GM18498 (cell line): ENCODE measurements around the gene DTNB.
"Not testable (repeated sequence)": the region's sequence is repeated elsewhere in the genome, so short reads cannot be mapped to it uniquely, and the experiment has no call there.

Experiments
- ATAC-seq: cut with Tn5 transposase; IDR thresholded peaks from one replicate; pipeline ENCODE4 v1.9.1; 2021; ENCODE audit warnings: mild to moderate bottlenecking, moderate library complexity; ENCODE audit not compliant: unreplicated experiment

Gene DTNB

DNA sequence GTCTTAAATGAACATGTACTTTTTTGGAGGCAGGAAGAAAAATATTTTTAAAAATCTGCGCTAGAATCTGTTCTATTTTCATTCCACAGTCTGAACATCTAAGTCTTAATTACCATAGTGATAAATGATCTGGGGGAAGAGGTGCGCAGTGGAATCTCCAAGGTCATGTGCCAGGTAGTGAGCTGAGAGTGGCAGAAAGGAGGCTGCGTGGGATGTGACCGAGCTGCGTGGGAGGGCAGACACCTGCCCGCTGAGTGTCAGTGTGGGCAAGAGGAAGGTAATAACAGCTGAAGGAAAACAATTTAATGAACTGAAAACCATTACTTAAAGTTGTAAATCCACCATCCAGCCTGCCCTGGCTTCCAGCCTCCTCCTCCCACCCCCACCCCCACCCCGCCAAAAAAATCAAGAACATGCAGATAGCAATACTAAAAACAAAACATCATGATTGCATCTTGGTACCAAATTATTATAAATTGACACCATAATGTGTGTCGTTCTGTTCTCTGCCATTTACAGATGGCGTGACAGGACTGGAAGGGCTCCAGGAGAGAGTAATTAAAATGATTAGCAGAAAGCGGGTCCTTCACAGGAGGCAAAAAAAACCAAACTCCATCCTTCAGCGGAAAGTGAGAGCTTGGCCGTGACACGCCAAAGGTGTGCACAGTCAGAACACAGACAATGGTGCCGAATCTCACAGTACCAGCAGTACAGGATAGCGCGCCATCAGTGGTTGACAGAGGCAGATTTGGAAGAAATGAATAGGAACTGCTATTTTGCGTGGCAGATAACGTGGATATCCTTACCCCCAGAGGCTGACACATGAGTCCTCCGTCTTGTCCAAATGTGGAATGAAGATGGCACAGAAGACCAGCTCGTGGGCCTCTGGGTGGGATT is 11.4 kb upstream of the DTNB start:
- no peak for ATAC-seq

DNA sequence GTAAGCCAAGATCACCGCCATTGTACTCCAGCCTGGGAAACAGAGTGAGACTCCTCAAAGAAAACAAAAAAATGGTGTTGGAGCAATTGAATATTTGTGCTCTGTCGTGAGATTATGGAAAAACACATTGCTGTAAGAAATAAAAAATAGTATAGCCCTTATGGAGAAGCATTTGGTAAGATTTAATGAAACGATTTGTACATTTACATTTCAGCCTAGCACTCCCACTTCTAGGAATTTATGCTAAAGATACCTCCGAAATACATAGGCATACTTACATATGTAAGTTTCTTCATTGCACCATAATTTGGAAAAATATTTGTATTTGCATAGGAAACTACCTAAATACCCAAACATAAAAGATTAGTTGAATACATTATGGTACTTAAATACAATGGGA is 8.7 kb upstream of the DTNB start:
- ATAC-seq: no peak

GRCh38 chr2:25677877-25678276 is 4.5 kb upstream of the DTNB start:
- no peak for ATAC-seq

DNA sequence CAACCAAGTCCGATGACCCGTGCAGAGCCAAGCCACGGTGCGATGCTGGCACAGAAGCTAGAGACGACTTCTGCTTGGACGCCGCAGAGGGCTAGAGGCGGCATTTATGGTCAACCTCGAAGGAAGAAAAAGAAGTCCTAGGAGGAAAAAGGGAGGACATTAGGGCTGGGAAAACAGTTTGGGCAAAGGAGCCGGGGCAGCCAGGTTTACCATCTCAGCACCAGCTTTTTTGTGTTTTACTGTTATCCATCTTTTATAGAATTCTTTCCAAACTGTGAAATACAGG is 643 bp upstream of the DTNB start:
- no peak for ATAC-seq

GRCh38 chr2:25672494-25673299 is 680 bp downstream of the DTNB start:
- ATAC-seq: peak; percentile 63

DNA sequence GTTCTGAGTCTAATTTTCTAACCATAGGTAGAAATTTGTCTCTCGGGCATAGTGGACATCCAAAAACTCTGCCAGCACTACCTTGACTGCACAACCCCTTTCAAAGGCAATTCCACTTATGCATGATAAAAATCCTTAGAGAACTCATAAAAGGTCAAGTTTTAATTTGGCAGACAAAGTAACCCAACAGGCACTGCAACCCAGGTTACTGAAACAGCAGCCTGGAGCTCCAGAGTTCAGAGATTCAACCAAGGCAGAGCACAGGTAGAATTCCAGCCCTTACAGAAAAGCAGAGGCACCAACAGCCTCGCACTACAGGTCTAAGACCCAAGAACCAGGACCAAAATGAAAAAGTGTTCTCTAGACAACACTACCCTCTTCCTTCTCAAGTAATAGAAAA is 1.8 kb downstream of the DTNB start:
- ATAC-seq: no peak

- ATAC-seq: no peak
Observed at GRCh38 chr2:25669520-25669919, 3.9 kb downstream of the DTNB start.

GRCh38 chr2:25666218-25666617 is 7.2 kb downstream of the DTNB start:
- no peak for ATAC-seq

DNA sequence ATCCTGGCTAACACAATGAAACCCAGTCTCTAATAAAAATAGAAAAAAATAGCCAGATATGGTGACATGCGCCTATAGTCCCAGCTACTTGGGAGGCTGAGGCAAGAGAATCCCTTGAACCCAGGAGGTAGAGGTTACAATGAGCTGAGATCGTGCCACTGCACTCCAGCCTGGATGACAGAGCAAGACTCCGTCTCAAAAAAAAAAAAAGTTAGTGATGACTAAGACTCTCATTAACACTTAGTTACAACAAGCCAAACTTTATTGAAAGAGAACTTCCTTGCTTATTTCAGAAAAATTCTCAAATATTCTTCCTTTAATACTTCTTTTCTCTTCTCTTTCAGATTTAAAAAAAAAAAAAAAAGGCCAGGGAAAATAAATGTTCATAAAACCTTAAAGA is 7.9 kb downstream of the DTNB start:
- ATAC-seq: not testable (repeated sequence)

- ATAC-seq: no peak
Observed at GRCh38 chr2:25664965-25665307, 8.4 kb downstream of the DTNB start.

GRCh38 chr2:25664183-25664964 is 9.0 kb downstream of the DTNB start:
- ATAC-seq: no peak

GRCh38 chr2:25655316-25655715 is 18.1 kb downstream of the DTNB start:
- no peak for ATAC-seq

GRCh38 chr2:25654801-25655200 is 18.6 kb downstream of the DTNB start:
- no peak for ATAC-seq

DNA sequence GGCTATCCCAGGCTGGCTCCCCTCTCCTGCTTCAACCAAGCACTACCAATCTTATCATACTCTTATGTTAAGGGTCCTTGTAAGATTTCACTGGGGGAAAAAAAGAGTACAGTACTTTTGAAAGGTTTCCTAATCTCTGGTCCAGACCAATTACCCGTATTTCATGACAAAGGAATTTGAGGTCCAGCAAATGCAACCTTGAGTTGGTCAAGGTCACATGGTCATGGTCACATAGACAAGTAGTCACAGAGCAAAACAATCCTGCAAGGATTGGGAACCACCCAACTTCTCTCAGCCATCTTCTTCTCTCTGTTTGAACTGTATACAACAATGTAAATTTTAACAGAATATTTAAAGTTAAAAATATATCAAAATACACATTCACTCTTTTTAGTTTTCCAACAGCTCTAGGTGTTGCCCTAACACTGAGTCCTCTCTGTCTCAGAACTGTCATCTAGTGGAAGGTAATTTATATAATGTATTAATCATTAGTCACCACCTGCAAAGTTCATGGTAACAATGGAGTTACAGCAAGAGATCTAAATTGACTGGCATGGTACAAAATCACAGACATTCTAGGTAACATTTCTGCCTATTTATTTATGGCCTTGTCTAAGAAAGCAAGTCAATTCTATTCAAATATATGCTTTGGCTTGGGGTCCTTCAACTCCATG is 21.5 kb downstream of the DTNB start:
- no peak for ATAC-seq

DNA sequence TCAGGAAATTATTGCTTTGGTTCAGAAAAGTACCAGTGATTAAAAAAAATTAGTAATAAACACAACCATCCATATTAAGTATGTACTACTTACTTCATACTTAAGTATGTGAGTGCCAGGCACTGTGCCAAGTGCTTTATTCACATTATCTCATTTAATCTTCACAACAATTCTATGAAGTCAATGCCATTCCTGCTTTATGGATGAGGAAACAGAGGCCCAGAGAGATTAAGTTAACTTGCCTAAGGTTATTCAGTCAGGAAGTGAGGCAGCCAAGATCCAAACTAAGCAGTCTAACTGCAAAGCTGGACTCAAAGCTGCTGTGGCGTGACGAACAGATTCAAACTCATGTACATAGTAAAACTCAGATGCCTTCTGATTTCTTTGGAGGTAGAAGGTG is 22.3 kb downstream of the DTNB start:
- no peak for ATAC-seq

GRCh38 chr2:25650256-25650655 is 23.1 kb downstream of the DTNB start:
- no peak for ATAC-seq

- ATAC-seq: no peak
Observed at GRCh38 chr2:25649786-25650185, 23.6 kb downstream of the DTNB start.

GRCh38 chr2:25642298-25642697 is 31.1 kb downstream of the DTNB start:
- no peak for ATAC-seq

DNA sequence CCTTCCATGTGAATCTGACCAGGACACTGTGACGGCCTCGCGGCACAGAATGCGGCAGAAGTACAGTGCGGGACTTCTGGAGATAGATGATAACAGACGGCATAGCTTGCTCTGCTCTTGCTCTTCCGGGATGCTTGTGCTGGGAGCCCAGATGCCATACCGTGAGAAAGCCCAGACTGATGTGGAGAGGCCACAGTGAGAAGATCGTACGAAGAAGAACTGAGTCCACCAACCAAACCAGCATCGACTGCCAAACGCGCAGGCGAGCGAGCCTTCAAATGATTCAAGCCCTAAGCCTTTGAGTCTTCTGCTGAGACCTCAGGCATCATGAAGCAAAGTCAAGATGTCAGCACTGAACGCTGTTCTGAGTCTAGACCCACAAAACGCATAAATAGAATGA is 33.7 kb downstream of the DTNB start:
- no peak for ATAC-seq

DNA sequence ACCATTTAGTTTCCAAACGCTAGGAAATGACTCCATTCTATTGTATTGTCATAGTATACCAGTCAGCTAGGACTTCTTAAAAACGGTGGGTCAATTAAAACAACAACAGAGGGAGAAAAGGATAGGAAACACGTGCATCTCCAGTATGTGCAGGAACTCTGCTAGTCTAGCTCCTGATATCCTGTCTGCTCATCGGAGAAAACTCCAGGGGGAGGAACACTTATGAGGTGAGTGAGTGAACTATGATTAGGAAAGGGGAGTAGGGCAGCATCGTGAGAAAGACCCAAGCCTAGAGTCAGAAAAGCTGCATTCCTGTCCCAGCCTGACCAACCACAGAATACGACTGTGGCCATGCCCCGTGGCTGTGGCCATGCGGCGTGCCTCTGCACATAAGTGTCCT is 34.2 kb downstream of the DTNB start:
- no peak for ATAC-seq

GRCh38 chr2:25635797-25636196 is 37.6 kb downstream of the DTNB start:
- ATAC-seq: no peak
